Neural cell (in vitro differentiated cells): ENCODE measurements around the gene HIPK4. TPM values are rescaled to one million over a fixed set of nuclear protein-coding genes. Genes with fewer than 3 reads are reported as not detected.

Experiments
- H2AFZ ChIP-seq: fragments of 200-600, 300-800 bp; sonication (generic), shearing (Covaris generic); 2 replicates; pipeline ENCODE4 v1.6.0; 2014; ENCODE audit warnings: low read depth, mild to moderate bottlenecking, antibody characterized with exemption, low read length, moderate library complexity
- H3F3A ChIP-seq: fragments of 200-600 bp; shearing (Covaris generic); 2 replicates; pipeline ENCODE4 v1.6.1; 2016; ENCODE audit warnings: mild to moderate bottlenecking, moderate library complexity, mixed read lengths, antibody characterized with exemption, low read length; ENCODE audit not compliant: insufficient read depth, poor library complexity, severe bottlenecking
- H3K27ac ChIP-seq: fragments of 200-600, 300-800 bp; sonication (generic), shearing (Covaris generic); 2 replicates; pipeline ENCODE4 v1.5.1; 2014; ENCODE audit warnings: mild to moderate bottlenecking, low read length, moderate library complexity
- H3K27me3 ChIP-seq: fragments of 300-800, 200-600 bp; sonication (generic), shearing (Covaris generic); 2 replicates; pipeline ENCODE4 v1.6.0; 2014; ENCODE audit warnings: mild to moderate bottlenecking, low read depth, low read length, moderate library complexity; ENCODE audit not compliant: insufficient read depth
- H3K36me3 ChIP-seq: fragments of 300-800, 200-600 bp; sonication (generic), shearing (Covaris generic); 2 replicates; pipeline ENCODE4 v1.5.1; 2014; ENCODE audit warnings: mild to moderate bottlenecking, antibody characterized with exemption, low read length, moderate library complexity; ENCODE audit not compliant: insufficient read depth
- H3K4me2 ChIP-seq: fragments of 300-800, 200-600 bp; sonication (generic), shearing (Covaris generic); 2 replicates; pipeline ENCODE4 v1.6.0; 2014; ENCODE audit warnings: mild to moderate bottlenecking, low read length
- H3K4me3 ChIP-seq: fragments of 300-800, 200-600 bp; sonication (generic), shearing (Covaris generic); 2 replicates; pipeline ENCODE4 v1.5.1; 2014; ENCODE audit warnings: mild to moderate bottlenecking, low read length, moderate library complexity
- H3K79me2 ChIP-seq: fragments of 200-600 bp; shearing (Covaris generic); replicated peaks from 2 replicates; pipeline ENCODE4 v1.6.0; 2014; ENCODE audit warnings: mild to moderate bottlenecking, low read length, moderate library complexity; ENCODE audit not compliant: insufficient read depth
- H3K9ac ChIP-seq: fragments of 300-800, 200-600 bp; sonication (generic), shearing (Covaris generic); 2 replicates; pipeline ENCODE4 v1.6.1; 2016; ENCODE audit warnings: mild to moderate bottlenecking, low read length, mixed read lengths
- H3K9me2 ChIP-seq: fragments of 200-600 bp; shearing (Covaris generic); 2 replicates; pipeline ENCODE4 v1.6.1; 2016; ENCODE audit warnings: mild to moderate bottlenecking, low read length, mixed read lengths; ENCODE audit not compliant: insufficient read depth
- H3K9me3 ChIP-seq: fragments of 200-600, 300-800 bp; sonication (generic), shearing (Covaris generic); 2 replicates; pipeline ENCODE4 v1.6.1; 2016; ENCODE audit warnings: mild to moderate bottlenecking, mixed run types, low read length, moderate library complexity, mixed read lengths
- H4K20me1 ChIP-seq: fragments of 200-600 bp; shearing (Covaris generic); 2 replicates; pipeline ENCODE4 v1.6.1; 2016; ENCODE audit warnings: mild to moderate bottlenecking, mixed run types; ENCODE audit not compliant: insufficient read depth
- CTCF ChIP-seq: fragments of 450-650 bp; IDR thresholded peaks from 2 replicates; pipeline ENCODE4 v1.5.1; 2014; ENCODE audit warnings: antibody characterized with exemption, mild to moderate bottlenecking, moderate library complexity; ENCODE audit not compliant: poor library complexity, severe bottlenecking
- EP300 ChIP-seq: fragments of 450-650 bp; conservative IDR thresholded peaks from 2 replicates; pipeline ENCODE4 v1.6.1; 2014; ENCODE audit warnings: antibody characterized with exemption, mild to moderate bottlenecking, moderate library complexity; ENCODE audit not compliant: poor library complexity, severe bottlenecking
- EZH2 ChIP-seq: fragments of 200-600, 300-800 bp; shearing (Covaris generic), sonication (generic); IDR thresholded peaks from 2 replicates; pipeline ENCODE4 v1.6.1; 2014; ENCODE audit warnings: antibody characterized with exemption, low read length, borderline replicate concordance, mild to moderate bottlenecking; ENCODE audit not compliant: insufficient read depth, poor library complexity, severe bottlenecking
- MXI1 ChIP-seq: fragments of 450-650 bp; conservative IDR thresholded peaks from 2 replicates; pipeline ENCODE4 v1.6.1; 2014; ENCODE audit warnings: antibody characterized with exemption, mild to moderate bottlenecking; ENCODE audit not compliant: poor library complexity, severe bottlenecking
- POLR2AphosphoS5 ChIP-seq: IDR thresholded peaks from 2 replicates; pipeline ENCODE4 v1.6.1; 2012
- RAD21 ChIP-seq: fragments of 450-650 bp; conservative IDR thresholded peaks from 2 replicates; pipeline ENCODE4 v1.6.1; 2014; ENCODE audit warnings: antibody characterized with exemption, mild to moderate bottlenecking, moderate library complexity
- REST ChIP-seq: IDR thresholded peaks from 2 replicates; pipeline ENCODE4 v1.6.1; 2012; ENCODE audit warnings: borderline replicate concordance
- SMC3 ChIP-seq: fragments of 450-650 bp; conservative IDR thresholded peaks from 2 replicates; pipeline ENCODE4 v1.6.1; 2014; ENCODE audit warnings: antibody characterized with exemption, mild to moderate bottlenecking, moderate library complexity; ENCODE audit not compliant: poor library complexity
- TAF1 ChIP-seq: IDR thresholded peaks from 2 replicates; pipeline ENCODE4 v1.6.1; 2012; ENCODE audit warnings: low read depth
- polyA plus RNA-seq: library from polyadenylated mRNA; depleted of rRNA; stranded (reverse); fragments of >200 nt; gene quantifications from 2 replicates; pipeline ENCODE4 v1.2.3, GENCODE V29; 2014

The HIPK4 gene
- polyA plus RNA-seq, 1 donor from 2014 or later: not detected

- no peaks in the 10 kb centered on the region for H3K79me2 ChIP-seq
- H3K9ac ChIP-seq: no peak overlapping the region
- no peak overlapping the region for H3K4me3 ChIP-seq
- H3K9me3 ChIP-seq: no peaks in the 10 kb centered on the region
- H3K27ac ChIP-seq: no peak overlapping the region
- no peaks in the 10 kb centered on the region for H3K36me3 ChIP-seq
- H2AFZ ChIP-seq: no peak overlapping the region
- no peaks in the 10 kb centered on the region for H3K9me2 ChIP-seq
- H3K27me3 ChIP-seq: no peaks in the 10 kb centered on the region
- TF ChIP-seq MXI1 (no peak), EZH2 (no peak), TAF1 (no peak), SMC3 (no peak), CTCF (no peak), RAD21 (no peak), POLR2AphosphoS5 (no peak), EP300 (no peak), REST (no peak)
- H3K4me2 ChIP-seq: no peak overlapping the region
- no peaks in the 10 kb centered on the region for H4K20me1 ChIP-seq
- H3F3A ChIP-seq: no peaks in the 10 kb centered on the region
Observed at GRCh38 chr19:40337594-40337993, 52.4 kb downstream of the HIPK4 start.

DNA sequence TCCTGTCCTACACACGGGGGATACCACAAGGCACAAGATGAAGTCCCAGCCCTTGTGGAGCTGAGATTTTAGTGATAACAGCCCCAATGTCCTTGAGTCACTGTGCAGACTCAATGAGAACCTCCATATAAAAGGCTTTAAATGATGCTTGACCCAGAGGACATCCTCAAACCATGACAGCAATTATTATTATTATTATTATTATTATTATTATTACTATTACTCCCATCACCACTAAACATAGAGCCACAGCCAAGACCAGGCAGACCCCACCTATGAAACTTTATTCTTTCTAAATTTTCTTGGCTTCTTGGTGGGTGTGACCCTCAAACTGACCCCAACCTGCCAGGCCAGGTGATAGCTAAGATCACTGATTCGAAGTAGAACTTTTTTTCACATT is 52.9 kb downstream of the HIPK4 start:
- H3K9ac ChIP-seq: no peak overlapping the region
- no peaks in the 10 kb centered on the region for H4K20me1 ChIP-seq
- H2AFZ ChIP-seq: no peak overlapping the region
- no peaks in the 10 kb centered on the region for H3K9me2 ChIP-seq
- no peak overlapping the region for H3K27ac ChIP-seq
- H3F3A ChIP-seq: no peaks in the 10 kb centered on the region
- H3K27me3 ChIP-seq: no peaks in the 10 kb centered on the region
- no peak overlapping the region for H3K4me3 ChIP-seq
- no peaks in the 10 kb centered on the region for H3K79me2 ChIP-seq
- no peaks in the 10 kb centered on the region for H3K9me3 ChIP-seq
- no peaks in the 10 kb centered on the region for H3K36me3 ChIP-seq
- TF ChIP-seq SMC3 (no peak), POLR2AphosphoS5 (no peak), MXI1 (no peak), RAD21 (no peak), CTCF (no peak), TAF1 (no peak), REST (no peak), EZH2 (no peak)
- no peak overlapping the region for H3K4me2 ChIP-seq
